LoVo (cell line): ENCODE data around the gene XPR1.
"Not testable (repeated sequence)": the region's sequence is repeated elsewhere in the genome, so short reads cannot be mapped to it uniquely, and the experiment has no call there.

Experiments
- DNase-seq: peaks from one replicate; pipeline ENCODE4 v3.0.0-alpha.2; 2016; ENCODE audit warnings: low spot score

XPR1 gene

GRCh38 chr1:180644526-180645192 lies 12.8 kb downstream of the XPR1 start:
- no peak for DNase-seq

GRCh38 chr1:180645261-180645660 lies 13.4 kb downstream of the XPR1 start:
- not testable (repeated sequence) for DNase-seq

GRCh38 chr1:180646093-180646492 lies 14.3 kb downstream of the XPR1 start:
- no peak for DNase-seq

GRCh38 chr1:180646547-180646946 lies 14.7 kb downstream of the XPR1 start:
- DNase-seq: no peak

- no peak for DNase-seq
These were observed 21.0 kb downstream of the XPR1 start for GRCh38 chr1:180652792-180653191.

GRCh38 chr1:180662709-180663108 lies 30.9 kb downstream of the XPR1 start:
- DNase-seq: no peak

GRCh38 chr1:180670681-180671080 lies 38.9 kb downstream of the XPR1 start:
- no peak for DNase-seq

- DNase-seq: no peak
These were observed 40.3 kb downstream of the XPR1 start for GRCh38 chr1:180672105-180672504.

GRCh38 chr1:180672505-180672904 lies 40.7 kb downstream of the XPR1 start:
- no peak for DNase-seq

- no peak for DNase-seq
These were observed 43.0 kb downstream of the XPR1 start for GRCh38 chr1:180674603-180675530.

- peak; percentile 47 for DNase-seq
These were observed 43.8 kb downstream of the XPR1 start for GRCh38 chr1:180675586-180675985.

GRCh38 chr1:180680558-180681144 lies 48.8 kb downstream of the XPR1 start:
- DNase-seq: no peak

- not testable (repeated sequence) for DNase-seq
These were observed 51.3 kb downstream of the XPR1 start for GRCh38 chr1:180683117-180683516.

- no peak for DNase-seq
These were observed 59.6 kb downstream of the XPR1 start for GRCh38 chr1:180691322-180691913.

- DNase-seq: no peak
These were observed 61.9 kb downstream of the XPR1 start for GRCh38 chr1:180693564-180694244.

GRCh38 chr1:180695282-180695681 lies 63.5 kb downstream of the XPR1 start:
- no peak for DNase-seq

GRCh38 chr1:180696361-180696760 lies 64.5 kb downstream of the XPR1 start:
- no peak for DNase-seq

- no peak for DNase-seq
These were observed 66.8 kb downstream of the XPR1 start for GRCh38 chr1:180698580-180698979.

GRCh38 chr1:180702376-180702775 lies 70.6 kb downstream of the XPR1 start:
- DNase-seq: not testable (repeated sequence)

- not testable (repeated sequence) for DNase-seq
These were observed 78.9 kb downstream of the XPR1 start for GRCh38 chr1:180710746-180711145.

- DNase-seq: not testable (repeated sequence)
These were observed 79.4 kb downstream of the XPR1 start for GRCh38 chr1:180711260-180711659.

GRCh38 chr1:180720753-180721152 lies 88.9 kb downstream of the XPR1 start:
- DNase-seq: no peak
